ENCODE results near the gene FBXO2.

GRCh38 chr1:11675325-11675724, 21.1 kb upstream of the FBXO2 start:
- no peak for TF ChIP-seq GATA2 (IDR thresholded peaks at IDR 0.05; ENCODE audit: low read depth, low read length)
- no peak for TF ChIP-seq GATA3 (IDR thresholded peaks at IDR 0.05; ENCODE audit: low read depth, low read length)

Measured in SH-SY5Y (cell line).